GM19351 (cell line): Measurements from ENCODE around the gene RANBP3L.
"Not testable (repeated sequence)": the region's sequence is repeated elsewhere in the genome, so short reads cannot be mapped to it uniquely, and the experiment has no call there.

ENCODE experiments used
- ATAC-seq: cut with Tn5 transposase; IDR thresholded peaks from one replicate; pipeline ENCODE4 v1.9.1; 2021; ENCODE audit warnings: mild to moderate bottlenecking, moderate library complexity; ENCODE audit not compliant: unreplicated experiment

RANBP3L gene

DNA sequence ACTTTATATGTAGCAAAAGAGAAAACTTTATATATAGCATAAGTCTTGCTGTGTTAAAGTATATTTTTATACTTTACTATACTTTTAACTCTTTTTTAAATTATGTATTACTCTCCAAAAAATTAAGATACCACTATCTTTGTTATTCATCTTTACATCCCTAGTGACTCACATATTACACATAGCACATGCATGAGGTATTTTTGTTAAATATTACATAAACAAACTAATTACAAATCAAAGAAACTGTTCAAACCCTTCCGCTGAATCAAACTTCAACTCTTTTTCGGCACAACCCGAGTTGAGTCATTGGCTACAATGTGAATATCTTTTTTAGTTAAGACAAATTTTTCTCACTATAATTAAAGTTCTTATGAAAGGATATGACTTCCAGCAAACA is 92.0 kb downstream of the RANBP3L start:
- ATAC-seq = no peak

DNA sequence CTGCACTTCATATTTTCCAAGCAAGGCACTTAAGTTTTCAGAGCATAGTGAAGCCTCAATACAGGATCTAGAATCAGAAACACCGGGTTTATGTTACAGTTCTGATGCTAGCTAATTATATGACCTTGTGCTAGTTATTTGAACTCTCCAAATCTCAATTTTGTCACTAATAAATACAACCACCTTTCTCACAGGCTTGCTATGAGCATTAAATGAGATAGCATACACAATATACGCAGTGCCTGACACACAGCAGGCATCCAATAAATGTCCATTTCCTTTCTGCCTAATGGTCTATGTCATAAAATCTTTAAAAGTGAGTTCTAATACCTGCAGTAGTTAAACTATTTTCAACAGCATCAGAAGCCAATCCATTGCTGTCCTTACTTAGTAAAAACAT is 92.9 kb downstream of the RANBP3L start:
- ATAC-seq = no peak

DNA sequence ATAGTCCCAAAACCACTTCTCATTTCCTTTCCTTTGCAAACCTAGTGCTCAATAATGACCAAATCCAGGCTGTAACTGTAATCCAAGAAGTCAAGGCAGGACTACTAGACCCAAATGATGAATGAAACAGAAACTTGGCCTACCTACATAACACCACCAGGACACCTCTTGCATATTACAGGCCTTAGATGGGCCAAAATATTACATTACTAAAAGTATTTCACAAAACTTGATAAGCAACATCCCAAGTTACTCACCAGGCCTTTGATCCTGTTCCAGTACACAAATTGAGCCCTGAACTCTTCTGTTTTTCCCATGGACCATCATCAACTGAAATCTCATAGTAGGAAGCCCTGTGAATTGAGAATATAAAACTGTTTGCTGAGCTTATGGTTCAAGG is 94.8 kb downstream of the RANBP3L start:
- ATAC-seq = no peak

DNA sequence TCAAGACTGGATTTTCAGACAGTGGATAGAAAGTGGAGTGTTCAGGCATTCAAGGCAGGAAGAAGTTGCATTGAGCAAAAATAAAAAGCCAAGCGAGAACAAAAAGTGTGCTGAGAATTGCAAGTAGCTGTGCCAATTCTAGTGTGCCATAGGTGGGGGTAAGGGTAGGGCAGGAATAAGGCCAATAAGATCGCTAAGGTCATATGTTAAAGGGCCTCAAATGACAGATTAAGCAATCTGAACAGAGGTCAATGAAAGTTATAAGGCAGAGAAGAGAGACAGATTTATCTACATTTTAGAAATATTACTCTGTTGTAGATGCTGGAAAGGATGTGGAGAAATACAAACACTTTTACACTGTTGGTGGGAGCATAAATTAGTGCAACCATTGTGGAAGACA is 96.4 kb downstream of the RANBP3L start:
- no peak for ATAC-seq

DNA sequence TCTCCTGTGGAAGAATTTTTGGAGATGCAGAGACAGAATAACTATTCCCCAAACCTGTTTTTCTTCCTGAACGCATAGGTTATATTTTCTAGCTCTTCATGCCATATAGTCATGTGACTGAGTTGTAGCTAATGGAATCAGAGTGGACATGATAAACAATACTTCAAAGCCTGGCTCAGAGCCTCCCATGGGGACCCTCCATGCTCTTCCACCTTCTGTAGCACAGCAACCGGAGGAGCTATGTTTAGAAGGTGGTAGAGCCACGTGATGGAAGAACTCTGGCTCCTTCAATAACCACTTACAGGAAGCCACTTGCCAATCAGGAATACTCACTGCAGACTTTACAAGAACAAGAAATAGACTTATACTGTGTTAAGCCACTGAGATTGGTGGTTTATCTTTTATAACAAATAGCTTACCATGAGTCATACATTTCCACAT is 99.2 kb downstream of the RANBP3L start:
- ATAC-seq = no peak

DNA sequence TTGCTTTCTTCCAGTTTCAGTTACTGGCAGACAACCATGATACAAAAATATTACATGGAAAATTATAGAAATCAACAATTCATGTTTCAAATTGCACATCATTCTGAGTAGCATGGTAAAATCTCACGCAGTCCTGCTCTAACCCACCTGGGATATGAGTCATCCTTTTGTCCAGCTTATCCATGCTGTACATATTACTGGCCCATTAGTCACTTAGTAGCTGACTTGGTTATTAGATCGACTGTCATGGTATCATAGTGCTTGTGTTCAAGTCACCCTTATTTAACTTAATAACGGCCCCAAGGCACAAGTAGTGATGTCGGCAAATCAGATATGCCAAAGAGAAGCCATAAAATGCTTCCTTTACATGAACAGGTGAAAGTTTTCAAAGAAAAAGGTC is 101.2 kb downstream of the RANBP3L start:
- no peak for ATAC-seq

DNA sequence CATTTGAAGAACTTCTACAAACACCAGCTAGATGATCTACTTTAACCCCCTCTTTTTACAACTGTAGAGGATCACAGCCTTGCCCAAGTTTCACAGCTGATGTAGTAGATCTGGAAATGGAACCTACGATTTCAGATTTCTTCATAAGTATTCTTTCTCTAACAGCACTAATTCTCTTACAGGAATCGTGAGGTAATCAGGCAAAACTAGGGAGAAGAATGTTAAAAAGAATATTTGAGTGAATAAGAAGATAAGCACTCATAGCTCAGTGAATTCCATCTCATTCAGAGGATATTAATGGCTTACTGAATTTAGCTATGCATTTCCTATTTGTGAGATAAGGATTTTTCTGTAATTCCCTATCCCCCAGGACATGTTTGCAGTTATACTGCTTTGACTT is 102.1 kb downstream of the RANBP3L start:
- ATAC-seq = no peak

DNA sequence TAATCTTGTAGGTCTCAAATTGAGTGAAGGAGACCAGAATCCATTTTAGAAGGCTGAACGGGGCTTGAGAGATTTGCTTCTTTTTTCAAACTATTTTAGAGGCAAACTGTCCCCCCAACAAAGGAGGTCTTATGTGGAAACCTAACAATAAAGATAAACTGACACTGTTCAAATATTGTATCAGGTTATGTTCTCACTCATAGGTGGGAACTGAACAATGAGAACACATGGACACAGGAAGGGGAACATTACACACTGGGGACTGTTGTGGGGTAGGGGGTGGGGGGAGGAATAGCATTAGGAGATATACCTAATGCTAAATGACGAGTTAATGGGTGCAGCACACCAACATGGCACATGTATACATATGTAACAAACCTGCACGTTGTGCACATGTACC is 102.9 kb downstream of the RANBP3L start:
- ATAC-seq = not testable (repeated sequence)
